Neutrophil (primary cell): ENCODE data around the gene RNF111.
"Not testable (repeated sequence)": the region's sequence is repeated elsewhere in the genome, so short reads cannot be mapped to it uniquely, and the experiment has no call there.

ENCODE experiments used
- H3K27ac ChIP-seq: fragments of 200-600 bp; sonication (generic); 2 replicates; pipeline ENCODE4 v1.5.1; 2016; ENCODE audit warnings: mild to moderate bottlenecking, moderate library complexity
- H3K27me3 ChIP-seq: fragments of 200-600 bp; sonication (generic); 2 replicates; pipeline ENCODE4 v1.6.0; 2016; ENCODE audit warnings: mild to moderate bottlenecking
- H3K36me3 ChIP-seq: fragments of 200-600 bp; sonication (generic); 2 replicates; pipeline ENCODE4 v1.5.1; 2017
- H3K4me1 ChIP-seq, 2 experiments: fragments of 200-600 bp in 1 of 2; sonication (generic) in 1 of 2; 1 replicate in 1 of 2; 2 replicates in 1 of 2; pipeline versions ENCODE4 v1.5.1 to v1.6.1; 2013 to 2016; ENCODE audit warnings: low read depth in 1 of 2, low read length in 1 of 2, mild to moderate bottlenecking in 1 of 2, moderate library complexity in 1 of 2; ENCODE audit not compliant: control insufficient read depth in 1 of 2, insufficient read depth in 1 of 2
- H3K4me3 ChIP-seq, 2 experiments: fragments of 200-600 bp in 1 of 2; sonication (generic) in 1 of 2; 1 replicate in 1 of 2; 2 replicates in 1 of 2; pipeline ENCODE4 v1.5.1; 2013 to 2016; ENCODE audit warnings: low read depth in 1 of 2, low read length in 1 of 2, mild to moderate bottlenecking in 1 of 2, moderate library complexity in 1 of 2
- H3K9me3 ChIP-seq: fragments of 200-600 bp; sonication (generic); 2 replicates; pipeline ENCODE4 v1.5.1; 2016
- CTCF ChIP-seq: fragments of 200-600 bp; sonication (generic); IDR thresholded peaks from 2 replicates; pipeline ENCODE4 v1.5.1; 2016; ENCODE audit warnings: antibody characterized with exemption

Gene RNF111

GRCh38 chr15:58987036-58987435, 427 bp upstream of the RNF111 start:
- H3K4me3 ChIP-seq, result peak overlapping the region; percentile 93 to 99
- peak overlapping the region; percentile 93 for H3K27ac ChIP-seq
- no peak for TF ChIP-seq CTCF
- peaks cover 9% of the 10 kb centered on the region for H3K36me3 ChIP-seq
- H3K9me3 ChIP-seq, result no peaks in the 10 kb centered on the region
- no peaks in the 10 kb centered on the region for H3K27me3 ChIP-seq
- H3K4me1 ChIP-seq, result peaks cover 23 to 25% of the 10 kb centered on the region in 2 experiments

DNA sequence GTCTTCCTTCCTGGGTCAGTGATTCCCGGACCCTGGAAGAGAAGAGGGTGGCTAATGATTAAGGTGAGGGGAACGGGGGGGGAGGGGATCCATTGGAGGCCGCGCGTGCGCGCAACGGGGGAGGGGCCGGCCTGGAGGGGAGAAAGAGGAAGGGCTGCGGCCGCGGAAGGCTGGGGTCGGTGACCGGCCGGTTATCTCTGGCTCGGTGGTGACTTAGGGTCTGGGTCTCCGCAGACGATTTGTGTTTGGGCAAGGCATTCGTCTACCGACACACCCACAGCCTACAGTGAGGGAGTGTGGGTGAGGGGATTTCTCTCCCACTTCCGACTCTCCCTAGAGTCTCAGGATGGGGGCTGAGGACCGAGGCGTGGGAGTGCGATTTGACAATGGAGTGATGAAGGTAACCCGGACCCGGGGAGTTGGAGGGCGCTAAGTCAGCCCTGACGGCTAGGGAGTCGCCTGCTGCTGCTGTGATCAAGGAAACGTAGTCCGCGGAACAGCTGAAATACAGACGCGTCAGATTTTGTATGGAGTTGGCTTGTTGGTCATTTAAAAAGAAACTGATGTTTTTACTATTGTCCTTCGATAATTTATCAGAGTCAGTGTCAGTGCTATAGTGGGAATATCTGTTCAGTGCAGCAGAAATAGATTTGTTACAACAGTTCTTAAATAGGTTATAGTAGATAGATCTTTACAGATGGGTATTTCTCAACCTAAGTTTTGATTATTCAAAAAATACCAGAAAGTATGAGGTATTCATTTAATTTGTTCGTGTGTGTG, 733 bp downstream of the RNF111 start:
- Histone ChIP-seq H3K27ac (peak overlapping the region; percentile 93), H3K4me3 (peak overlapping the region; percentile 93 to 99), H3K27me3 (no peaks in the 10 kb centered on the region), H3K9me3 (no peaks in the 10 kb centered on the region), H3K4me1 (peaks cover 19 to 23% of the 10 kb centered on the region in 2 experiments), H3K36me3 (peaks cover 19% of the 10 kb centered on the region)
- peak; percentile 7 for TF ChIP-seq CTCF

DNA sequence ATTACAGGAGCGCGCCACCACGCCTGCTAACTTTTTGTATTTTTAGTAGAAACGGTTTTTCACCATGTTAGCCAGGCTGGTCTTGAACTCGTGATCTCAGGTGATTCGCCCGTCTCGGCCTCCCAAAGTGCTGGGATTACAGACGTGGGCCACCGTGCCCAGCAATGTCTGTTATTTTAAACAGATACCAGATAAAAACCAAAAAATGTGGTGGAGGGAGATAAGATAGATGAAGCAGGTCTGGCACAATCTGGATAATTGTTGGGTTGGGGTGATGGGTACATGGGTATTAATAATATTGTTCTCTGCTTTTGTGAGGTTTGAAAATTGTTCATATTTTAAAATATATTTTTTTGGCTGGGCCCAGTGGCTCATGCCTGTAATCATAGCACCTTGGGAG, 4.7 kb downstream of the RNF111 start:
- TF ChIP-seq CTCF, result no peak
- Histone ChIP-seq H3K27me3 (no peaks in the 10 kb centered on the region), H3K4me3 (no peak overlapping the region), H3K4me1 (peaks cover 16 to 21% of the 10 kb centered on the region in 2 experiments), H3K27ac (no peak overlapping the region), H3K36me3 (peaks cover 24% of the 10 kb centered on the region), H3K9me3 (no peaks in the 10 kb centered on the region)

DNA sequence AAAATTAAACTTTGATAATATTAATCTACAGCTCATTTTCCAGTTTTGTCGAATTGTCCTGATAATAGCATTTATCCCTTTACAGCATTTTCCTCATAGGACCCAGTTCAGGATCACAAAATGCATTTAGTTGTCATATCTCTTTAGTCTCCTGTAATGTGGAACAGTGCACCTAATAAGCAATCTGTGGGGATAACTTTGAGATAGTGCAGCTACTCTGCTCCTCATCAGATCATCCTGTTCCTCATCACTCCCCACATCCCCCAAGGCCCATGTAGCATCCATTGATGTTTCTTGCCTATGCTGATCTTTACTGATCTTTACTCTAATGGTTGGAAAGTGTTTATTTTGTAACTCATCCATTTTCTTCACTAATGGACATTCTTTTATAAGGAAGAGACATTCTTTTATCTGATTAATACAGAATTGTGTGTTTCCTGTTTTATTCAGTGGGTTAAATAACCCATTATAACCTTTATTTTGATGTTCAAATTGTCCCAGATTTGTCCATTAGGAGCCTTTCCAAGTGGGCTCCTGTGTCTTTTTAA, 7.5 kb downstream of the RNF111 start:
- Histone ChIP-seq H3K9me3 (no peaks in the 10 kb centered on the region), H3K4me3 (no peak overlapping the region), H3K4me1 (peaks cover 17 to 18% of the 10 kb centered on the region in 2 experiments), H3K27ac (peak overlapping the region; percentile 25), H3K27me3 (no peaks in the 10 kb centered on the region), H3K36me3 (peaks cover 24% of the 10 kb centered on the region)
- no peak for TF ChIP-seq CTCF

DNA sequence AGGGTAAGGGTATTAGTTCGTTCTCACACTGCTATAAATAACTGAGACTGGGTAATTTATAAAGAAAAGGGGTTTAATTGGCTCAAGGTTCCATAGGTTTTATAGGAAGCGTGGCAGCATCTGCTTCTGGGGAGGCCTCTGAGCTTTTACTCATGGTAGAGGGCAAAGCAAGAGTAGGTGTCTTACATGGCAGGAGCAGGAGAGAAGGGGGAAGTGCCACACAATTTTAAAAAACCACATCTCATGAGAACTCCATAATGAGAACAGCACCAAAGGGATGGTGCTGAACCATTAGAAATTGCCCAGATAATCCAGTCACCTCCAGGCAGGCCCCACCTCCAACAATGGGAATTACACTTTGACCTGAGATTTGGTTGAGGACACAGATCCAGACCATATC, 12.2 kb downstream of the RNF111 start:
- peak overlapping the region; percentile 45 for H3K27ac ChIP-seq
- TF ChIP-seq CTCF, result no peak
- H3K4me3 ChIP-seq, result no peak overlapping the region
- H3K4me1 ChIP-seq, result peaks cover 56 to 59% of the 10 kb centered on the region in 2 experiments
- H3K27me3 ChIP-seq, result no peaks in the 10 kb centered on the region
- H3K9me3 ChIP-seq, result no peaks in the 10 kb centered on the region
- H3K36me3 ChIP-seq, result peaks cover 2% of the 10 kb centered on the region

DNA sequence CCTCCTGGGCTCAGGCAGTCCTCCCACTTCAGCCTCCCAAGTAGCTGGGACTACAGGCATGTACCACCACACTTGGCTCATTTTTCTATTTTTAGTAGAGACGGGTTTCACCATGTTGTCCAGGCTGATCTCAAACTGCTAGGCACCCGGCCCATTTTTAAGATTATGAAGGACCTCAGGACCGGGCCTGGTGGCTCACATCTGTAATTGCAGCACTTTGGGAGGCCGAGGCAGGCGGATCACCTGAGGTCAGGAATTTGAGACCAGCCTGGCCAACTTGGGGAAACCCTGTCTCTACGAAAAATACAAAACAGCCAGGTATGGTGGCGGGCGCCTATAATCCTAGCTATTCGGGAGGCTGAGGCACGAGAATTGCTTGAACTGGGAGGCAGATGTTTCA, 12.8 kb downstream of the RNF111 start:
- H3K4me3 ChIP-seq, H3K27me3 ChIP-seq, H3K36me3 ChIP-seq, H3K9me3 ChIP-seq: not testable (repeated sequence)
- H3K27ac ChIP-seq, result peak overlapping the region; percentile 82
- peaks cover 56 to 59% of the 10 kb centered on the region in 2 experiments for H3K4me1 ChIP-seq
